Activated T-helper 9 cell treated with anti-CD3 and anti-CD28 coated beads, Interleukin-2, amount 50 U/mL, for 16 hours (primary cell): ENCODE results near the gene SERPINA5.

Experiments used
- DNase-seq: peaks from one replicate; pipeline ENCODE4 v3.0.0-alpha.2; 2020; ENCODE audit warnings: low read depth

Gene SERPINA5, protein sequence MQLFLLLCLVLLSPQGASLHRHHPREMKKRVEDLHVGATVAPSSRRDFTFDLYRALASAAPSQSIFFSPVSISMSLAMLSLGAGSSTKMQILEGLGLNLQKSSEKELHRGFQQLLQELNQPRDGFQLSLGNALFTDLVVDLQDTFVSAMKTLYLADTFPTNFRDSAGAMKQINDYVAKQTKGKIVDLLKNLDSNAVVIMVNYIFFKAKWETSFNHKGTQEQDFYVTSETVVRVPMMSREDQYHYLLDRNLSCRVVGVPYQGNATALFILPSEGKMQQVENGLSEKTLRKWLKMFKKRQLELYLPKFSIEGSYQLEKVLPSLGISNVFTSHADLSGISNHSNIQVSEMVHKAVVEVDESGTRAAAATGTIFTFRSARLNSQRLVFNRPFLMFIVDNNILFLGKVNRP

DNA sequence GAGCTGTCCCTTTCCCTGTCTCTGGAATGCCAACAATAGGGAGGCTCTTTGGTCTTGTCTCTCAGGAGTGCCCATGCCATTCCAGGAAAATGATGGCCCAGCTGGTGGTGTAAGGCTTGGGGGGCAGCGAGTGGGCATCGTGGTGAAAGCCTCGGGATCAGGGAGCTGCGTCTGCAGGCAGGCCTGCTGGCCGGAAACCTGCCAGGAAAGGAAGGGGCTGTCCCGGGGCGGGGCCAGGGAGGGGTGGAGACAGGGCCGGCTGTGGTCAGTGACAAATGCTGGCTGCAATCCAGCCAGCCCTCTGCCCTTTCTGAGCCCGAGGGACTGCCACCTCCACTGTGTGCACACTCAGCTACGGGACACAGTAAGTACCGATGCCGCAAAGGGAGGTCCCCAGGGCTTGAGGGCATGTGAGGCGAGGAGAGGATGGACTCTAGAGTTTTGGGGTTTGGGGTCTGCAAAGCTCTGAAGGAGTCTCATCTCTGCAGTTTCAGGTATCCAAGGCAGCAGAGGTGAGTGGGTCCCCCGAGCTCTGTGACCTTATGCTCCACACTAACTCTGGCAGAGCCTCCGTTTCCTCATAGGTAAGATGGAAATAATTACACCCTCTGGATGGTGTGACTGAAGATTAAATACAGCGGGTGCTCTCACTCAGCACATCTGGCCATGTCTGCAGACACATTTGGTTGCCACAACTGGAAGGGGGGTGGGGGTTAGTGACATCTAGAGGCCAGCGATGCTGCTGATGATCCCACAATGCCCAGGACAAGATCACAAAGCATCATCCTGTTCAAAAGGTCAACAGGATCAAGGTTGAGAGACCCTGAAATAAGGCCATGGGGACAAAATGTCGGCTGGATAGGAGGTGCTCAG lies at the start of gene SERPINA5:
TSS of gene SERPINA5 (plus strand) at position 300 of the 873 bp plus-strand sequence. CDS start 5,937 bp downstream, outside the sequence.
- DNase-seq, result no peak

DNA sequence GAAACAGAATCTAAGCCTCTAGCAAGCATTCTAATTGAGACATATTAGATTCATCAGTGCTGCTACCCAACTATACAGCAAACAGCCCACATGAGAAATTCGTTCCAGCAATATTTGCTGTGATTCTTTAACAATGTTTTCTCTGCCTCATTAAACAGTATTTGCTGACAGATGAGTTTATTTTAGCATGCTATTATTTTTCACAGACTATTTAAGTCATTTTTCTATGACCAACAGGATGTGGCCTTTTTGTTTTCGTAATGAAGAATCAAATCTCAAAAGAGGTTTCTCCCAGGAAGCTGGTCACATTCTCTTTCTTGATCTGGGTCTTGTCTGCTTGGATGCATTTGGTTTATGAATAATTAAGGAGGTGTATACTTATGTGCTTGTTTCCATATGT lies 48.8 kb upstream of the SERPINA5 start:
- no peak for DNase-seq

DNA sequence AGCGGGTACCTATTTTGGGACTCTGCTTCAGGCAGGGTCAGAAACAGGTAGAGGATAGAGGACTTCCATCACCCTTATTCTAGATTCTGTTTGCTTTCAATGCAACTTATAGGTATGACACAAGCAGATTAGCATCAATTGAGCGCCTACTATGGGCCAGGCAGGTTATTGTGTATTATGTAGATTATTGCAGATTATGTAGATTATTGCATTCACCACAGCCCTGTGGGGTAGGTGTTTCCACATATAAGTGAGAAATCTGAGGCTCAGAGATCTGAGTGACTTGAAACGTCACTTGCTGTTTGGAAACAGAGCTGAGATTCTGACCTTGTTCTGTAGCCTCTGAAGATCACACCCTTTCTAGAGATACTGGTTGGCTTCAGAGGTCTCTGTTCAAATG lies 45.7 kb upstream of the SERPINA5 start:
- DNase-seq, result no peak

DNA sequence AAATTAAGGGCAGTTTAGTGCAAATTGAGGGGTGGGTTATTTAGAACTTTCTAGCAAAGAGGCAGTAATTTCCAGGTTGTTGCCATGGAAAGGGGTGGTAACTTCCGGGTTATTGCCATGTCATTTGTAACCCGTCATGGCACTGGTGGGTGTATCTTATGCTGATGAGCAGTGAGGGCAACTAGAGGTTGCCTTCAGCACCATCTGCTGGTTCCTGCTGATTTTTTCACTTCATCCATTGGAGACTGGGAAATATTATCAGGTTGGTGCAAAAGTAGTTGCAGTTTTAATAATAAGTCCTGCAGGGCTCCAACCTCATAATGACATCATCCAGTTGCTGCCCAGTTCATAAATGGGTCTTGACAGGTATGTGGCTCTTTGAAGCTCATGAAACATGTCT lies 44.4 kb upstream of the SERPINA5 start:
- DNase-seq, result no peak

DNA sequence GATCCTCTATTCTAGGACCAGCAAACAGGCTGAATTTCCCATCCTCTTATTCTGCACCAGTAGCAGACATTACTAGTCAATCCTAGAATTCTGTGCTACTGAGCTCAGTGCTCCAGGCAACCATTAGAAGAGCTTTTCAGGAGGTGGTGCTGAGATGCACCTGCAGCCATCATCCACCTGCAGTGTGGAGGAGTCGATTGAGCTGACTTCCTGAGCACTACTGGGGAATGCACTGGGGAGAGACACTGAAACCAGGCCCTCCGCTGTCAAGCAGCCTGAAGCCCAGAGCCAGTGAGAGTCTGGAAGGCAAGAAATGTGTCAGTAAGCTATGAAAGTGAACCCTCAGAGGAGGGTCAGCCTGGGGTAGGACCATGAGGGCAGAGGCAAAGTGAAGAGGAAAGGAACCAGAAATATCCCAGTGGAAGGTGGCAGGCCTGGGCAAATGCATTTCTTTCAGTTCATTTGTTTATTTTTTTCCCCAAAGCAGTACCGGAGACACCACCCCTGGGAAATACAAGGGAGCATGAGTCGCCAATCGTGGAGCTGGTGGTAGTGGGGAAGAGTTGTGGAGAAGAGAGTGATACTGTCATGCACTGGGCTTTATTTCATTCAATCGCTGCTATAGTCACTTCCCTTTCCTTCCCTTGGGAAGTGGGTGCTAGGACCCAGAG lies 43.0 kb upstream of the SERPINA5 start:
- no peak for DNase-seq

DNA sequence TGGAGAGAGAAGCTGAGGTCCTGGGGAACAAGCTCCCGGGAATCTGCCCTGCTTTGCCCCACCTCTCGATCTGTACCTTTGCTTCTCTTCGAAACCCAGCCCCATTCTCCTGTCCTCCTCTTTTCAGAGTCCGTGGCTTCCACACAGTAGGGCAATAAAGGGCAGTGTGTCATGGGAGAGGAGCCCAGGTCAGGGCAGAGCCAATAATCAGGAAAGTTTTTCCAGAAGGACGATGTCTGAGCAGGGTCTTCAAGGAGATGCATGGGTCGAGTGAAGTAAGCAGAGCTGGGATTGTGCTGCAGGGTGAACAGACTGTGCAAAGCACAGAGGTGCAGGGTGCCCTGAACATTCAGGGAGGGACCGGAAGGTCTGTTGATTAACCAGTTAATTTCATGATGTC lies 42.0 kb upstream of the SERPINA5 start:
- no peak for DNase-seq

DNA sequence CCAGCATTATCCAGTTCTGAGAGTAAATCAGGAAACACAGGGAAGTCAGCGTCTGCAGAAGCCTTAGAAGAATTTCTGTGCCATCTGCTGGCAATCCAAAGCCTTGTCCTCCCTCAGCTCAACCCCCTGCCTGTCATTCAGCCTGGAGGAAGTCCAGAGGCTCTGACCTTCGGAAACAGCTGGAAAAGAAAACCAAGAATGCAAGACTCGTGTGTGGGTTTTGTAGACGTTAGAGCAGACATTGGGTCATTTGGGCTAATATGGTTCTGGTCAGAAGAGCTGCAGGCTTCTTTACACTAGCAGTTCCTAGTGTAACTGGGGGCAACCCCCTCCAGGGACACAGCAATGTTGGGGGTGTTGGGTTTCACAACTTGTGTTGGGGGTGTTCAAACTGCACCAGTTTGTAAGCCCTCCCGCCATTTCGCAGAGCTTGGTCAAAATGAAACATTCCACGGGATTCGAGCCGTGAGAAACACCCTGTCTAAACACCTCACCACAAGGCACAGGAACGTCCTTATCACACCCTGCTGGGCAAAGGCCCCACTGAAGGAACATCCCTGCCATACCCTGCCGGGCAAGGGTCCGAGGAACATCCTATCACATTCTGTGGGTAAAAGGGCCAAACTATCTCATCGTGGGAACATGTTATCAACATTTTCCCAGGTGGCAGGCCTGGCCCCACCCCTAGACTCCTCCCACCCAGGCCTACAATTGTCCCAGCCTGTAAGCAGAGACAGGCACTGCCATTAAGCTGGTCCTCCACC lies 41.0 kb upstream of the SERPINA5 start:
- no peak for DNase-seq

DNA sequence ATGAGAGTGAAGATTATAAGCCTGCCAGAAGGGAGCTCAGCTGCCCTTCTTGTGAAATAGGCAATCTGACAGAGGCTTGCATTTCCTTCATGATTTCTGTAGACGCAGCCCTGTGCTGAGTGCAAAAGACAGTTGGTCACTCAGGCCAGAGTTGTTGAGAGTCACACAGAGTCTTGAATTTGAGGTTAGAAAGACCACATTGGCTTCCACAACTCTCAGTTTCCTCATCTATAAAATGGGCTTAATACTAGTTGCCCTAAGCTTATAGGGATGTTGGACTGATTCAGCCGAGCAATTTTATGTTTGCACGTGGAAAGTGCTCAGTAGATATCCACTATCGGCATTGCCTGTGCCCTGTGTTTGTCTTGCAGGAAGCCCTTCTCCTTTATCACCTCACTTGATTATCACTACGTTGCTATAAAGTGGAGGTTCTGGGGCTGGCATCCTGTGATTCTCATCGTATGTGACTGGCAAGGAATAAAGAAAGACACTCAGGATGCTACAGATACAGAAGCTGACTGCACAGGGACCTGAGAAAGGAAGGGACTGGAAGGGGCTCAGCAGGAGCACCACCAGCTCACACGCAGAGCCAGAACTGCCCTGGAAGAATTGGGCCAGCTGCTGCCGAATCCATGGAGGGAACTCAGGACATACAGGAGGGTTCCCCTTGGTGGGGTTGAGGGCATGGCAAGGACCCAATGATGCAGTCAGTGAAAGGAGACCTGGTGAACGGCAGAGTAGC lies 39.8 kb upstream of the SERPINA5 start:
- no peak for DNase-seq

DNA sequence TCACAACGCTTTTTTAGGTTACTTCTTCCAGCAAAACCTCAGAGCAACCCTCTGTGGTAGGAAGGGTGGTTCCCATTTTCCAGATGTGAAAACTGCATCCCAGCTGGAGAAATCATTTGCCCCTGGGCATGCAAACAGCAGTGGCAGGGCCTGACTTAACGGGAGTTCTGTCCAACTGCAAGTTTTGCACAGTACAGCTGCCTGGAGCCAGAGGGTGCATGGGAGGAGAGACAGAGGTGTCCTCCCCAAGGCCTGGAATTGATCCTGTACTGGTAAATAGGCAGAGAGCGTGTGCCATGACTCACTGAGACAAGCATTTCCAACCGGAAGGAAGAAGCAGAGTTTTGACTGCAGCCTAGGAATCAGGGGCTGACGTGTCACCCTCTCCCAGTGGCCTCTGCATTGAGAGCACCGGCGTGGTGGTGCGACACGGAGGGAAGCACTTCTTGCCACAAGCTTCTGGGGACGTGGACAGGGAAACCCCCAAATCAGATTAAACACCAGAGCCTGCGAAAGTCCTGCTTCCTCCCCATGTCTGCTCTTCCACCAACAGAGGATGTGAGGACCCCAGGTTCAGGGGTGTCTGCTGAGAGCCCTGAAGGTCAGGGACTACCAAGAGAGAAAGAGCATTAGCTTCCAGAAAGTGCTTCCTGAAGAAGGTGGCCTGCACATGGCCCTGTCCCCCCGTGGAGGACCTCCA lies 39.0 kb upstream of the SERPINA5 start:
- no peak for DNase-seq

DNA sequence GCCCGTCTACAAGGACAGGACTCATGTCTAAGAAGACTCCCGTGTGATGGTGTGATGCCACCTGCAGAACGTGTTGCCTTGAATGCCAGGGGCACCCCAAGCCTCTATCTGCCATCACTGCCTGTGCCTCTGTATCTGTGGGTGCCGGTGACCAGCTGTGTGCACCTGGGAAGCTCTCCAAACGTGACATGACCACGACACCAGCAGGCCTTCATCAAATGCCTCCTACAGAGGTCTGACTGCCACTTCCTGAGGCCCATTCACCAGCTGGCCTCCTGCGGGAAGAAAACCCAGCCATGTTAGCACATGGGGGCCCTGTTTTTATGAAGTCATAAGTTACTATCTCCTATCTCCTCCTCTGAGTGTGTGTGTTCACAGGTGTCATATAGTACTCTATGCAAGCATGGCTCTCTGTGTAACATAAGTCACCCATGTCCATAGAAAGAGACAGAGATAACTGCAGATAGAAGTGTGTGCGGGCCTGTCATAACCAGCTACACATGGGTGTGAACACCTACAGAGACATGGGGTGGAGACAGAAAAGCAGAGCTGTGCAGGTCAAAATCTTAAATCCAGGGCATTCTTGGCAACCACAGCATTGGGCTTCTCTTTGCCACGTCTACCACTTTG lies 38.3 kb upstream of the SERPINA5 start:
- no peak for DNase-seq

DNA sequence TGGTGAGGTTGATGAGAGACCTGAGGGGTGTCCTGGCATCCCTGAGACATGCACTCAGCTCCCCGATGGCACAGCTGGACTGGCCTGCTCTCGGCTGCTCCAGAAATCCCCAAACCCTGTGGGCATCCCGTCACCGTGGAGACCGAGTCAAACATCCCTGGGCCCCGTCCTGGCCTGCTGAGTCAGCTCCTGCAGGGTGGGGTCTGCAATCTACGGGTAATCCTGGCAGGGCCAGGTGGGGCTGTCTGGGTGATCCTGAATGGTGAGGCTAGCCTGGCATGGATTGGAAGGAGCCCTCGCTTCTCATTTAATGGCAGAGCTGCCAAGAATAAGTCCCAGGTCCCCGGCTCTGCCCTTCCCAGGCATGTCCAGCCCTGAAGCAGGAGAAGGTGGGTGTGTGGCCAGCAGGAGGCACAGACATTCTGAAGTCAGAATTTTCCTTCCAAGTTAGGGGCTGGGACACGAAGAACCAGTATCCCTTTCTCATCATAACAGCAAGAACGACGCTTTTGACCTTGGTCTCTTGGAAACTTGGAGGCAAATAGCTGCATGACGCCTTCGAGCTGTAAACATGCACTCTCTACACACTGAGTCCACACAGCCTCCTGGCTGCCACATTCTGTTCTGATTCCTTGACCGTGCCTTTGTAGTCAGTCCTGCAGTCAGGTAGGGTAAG lies 37.6 kb upstream of the SERPINA5 start:
- DNase-seq, result no peak

DNA sequence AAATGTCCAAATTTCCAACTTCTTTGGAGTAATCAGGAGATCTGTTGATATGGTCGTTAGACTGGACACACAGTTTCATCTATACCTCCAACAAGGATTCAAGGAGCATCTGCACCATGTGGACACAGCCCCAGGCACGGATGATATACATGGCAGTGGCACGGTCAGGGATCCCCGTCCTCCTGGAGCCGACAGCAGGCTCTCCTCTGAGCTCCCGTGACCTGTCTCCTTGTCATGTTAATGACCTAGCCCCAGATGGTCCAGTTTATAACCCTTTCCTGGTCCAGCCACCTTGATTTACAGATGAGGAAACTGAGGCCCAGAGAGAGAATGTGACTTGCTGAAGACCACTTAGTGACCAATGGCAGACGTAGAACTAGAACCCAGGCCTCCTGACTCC lies 36.5 kb upstream of the SERPINA5 start:
- no peak for DNase-seq

DNA sequence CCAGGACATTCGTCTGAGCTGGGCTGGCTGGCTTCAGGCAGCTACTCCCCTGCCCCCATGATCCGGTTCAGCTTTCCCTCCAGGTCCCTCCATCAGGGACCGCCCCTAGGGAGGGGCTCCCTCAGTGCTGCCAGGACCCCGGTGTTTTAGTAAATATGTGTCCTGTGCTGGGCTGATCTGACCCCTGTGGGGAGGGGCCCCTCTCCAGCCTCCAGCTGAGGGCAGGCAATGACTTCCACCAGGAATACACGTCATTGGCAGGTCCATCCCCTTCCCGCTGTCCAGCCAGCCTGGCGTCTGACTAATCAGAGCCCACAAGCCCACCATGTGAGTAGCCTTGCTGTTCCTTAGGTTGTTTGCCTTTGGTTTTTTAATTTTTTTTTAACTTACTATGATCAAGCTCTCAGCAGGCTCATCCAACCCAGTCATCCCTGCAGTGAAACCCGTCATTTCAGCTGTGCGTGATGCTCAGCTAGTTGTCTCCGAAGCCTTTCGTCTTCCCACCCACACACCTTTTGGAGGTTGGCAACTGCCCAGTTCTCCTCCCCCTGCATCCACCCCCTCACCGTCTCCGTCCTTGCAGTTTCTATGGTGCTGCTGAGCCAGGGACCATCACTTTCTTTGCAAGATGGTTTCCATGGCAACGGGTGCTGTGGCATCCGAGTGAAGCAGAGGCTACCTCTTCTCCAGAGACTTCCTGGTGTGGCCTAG lies 35.9 kb upstream of the SERPINA5 start:
- DNase-seq, result no peak

DNA sequence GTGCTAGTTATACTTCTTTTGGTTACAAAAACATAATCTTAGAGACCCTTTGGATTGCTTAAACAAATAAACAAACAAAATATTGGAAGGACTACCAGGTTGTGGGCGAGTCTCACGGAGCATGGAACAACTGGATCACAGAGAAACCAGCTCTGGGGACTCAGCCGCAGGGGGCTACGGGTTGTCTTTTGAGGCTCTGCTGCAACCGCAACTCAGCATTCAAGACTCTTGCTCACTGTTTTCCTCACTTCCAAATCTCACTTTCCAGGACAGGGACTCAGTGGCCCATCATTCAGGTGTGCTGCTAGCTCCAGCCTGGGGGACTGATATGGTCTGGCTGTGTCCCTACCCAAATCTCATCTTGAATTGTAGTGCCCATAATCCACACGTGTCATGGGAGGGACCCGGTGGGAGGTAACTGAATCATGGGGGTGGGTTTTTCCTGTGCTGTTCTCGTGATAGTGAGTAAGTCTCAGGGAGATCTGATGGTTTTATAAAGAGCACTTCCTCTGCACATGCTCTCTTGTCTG lies 34.0 kb upstream of the SERPINA5 start:
- DNase-seq, result no peak

DNA sequence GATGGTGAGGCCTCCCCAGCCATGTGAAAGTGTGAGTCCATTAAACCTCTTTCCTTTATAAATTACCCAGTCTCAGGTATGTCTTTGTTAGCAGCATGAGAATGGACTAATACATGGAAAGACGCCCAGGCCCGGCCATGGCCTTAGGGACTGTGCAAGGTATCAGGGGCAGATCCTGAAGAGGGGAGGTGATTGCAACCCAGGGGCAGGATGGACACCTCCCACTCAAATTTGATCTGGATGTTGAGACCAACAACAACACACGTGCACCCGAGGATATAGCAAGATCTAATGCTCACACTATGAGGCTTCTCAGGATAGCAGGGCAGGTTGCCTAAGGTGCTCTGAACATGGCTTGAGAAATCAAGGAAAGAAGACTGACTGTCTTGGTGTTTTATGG lies 33.5 kb upstream of the SERPINA5 start:
- no peak for DNase-seq

DNA sequence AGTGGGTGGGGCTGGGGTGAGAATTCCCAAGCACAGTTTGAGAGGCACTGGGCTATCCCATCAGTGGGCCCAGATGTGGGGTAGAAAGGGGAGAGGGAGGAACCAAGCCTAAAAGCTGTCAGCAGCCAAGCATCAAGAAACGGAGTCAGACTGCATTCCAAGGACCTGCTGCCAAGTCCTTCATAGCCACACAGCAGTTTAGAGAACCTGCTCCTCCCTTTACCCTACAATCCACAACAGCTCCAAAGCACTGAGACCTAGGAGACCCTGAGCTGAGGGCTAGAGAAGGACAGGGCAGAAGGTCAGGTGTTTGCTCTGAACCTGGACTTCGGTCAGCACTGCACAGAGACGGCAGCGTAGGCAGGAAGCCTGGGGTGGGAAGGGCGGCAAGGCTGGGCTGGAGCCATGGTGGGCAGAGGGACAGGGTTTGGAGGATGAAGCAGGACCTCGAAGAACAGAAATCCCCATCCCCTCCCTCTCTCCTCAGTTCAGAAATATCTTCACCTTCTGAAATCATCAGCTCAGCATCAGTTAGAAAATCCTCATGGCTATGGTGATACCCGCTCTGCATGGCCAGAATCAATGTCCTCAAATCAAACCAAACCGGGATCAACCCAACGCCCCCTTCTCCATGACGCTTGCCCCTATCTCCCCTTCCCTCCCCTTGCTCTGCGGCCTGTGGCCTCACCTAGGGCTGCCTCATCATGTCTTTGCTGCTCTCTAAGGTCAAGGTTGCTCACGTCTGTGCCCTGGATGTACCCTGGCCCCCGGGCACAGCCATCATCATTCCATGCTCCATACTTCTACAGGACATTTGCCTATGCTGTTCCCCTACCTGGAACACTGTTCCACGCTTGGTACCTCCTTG lies 32.9 kb upstream of the SERPINA5 start:
- DNase-seq, result no peak
